HG03045 (cell line): ENCODE results near the gene C6orf120.

Experiments
- ATAC-seq: cut with Tn5 transposase; IDR thresholded peaks from one replicate; pipeline ENCODE4 v1.9.1; 2021; ENCODE audit warnings: mild to moderate bottlenecking, moderate library complexity; ENCODE audit not compliant: unreplicated experiment

Gene C6orf120

GRCh38 chr6:169724494-169725124 lies 22.7 kb downstream of the C6orf120 start, which contains the start of gene PHF10:
Gene PHF10, minus strand, starts transcription at chr6:169724500. Its CDS starts 569 bp downstream, at chr6:169723931.
- peak; percentile 50 for ATAC-seq

DNA sequence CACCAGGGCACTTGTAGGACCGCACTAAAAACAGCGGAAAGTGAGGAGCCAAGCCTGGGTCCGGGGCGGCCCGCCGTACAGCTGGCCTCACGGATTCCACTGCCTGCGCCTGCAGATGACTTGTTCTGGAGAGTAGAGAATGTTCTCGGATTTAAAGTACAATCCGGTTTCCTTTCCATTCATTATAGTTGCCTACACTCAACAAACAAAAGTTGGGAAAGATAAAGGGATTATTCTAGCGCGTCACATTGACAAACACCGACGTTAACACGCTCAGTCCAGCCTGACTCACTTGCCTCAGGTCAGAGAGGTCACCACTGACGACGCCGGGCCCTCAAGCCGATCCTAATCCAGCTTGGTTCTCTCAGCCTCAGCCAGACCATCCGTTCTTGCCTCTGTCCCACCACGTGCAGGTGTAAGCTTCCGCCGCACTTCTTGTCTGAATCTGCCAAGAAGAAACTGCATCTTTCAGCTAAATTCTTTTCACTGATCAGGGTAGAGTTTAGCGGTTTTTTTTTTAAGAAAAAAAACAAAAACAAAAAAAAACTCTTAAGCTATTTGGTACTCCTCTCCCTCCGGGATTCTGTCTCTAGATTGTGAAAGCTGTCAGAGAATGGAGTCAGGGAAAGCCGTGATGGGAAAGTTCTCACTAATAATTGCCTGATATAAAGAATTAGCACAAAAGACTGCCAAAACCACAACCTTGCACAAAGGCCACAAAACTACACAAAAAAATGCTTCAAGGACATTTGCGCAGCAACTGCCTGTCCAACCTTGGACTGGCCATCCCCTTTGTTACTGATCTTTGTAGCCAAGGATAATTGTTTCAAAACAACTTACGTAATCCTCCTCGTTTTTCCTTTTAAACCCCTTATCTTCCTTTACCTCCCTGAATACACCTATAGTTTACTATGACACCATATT lies 23.5 kb downstream of the C6orf120 start:
- ATAC-seq: peak; percentile 2

DNA sequence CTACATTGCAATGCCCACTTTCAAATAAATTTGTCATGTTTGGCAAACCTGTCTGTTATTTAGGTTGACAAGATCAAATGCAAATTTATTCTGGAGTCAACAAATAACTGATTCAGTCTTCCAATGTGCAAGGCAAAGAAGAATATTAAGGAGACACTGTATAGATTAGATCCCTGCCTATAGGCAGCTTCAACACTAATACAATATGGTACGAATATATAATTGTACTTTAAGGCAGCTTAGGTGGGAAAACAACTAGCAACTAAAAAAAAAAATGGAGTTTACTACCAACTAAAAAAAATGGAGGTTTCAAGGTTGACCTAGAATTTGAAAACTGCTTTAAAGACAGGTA lies 24.1 kb downstream of the C6orf120 start:
- no peak for ATAC-seq

- no peak for ATAC-seq
Observed at GRCh38 chr6:169726963-169727362, 25.0 kb downstream of the C6orf120 start.

DNA sequence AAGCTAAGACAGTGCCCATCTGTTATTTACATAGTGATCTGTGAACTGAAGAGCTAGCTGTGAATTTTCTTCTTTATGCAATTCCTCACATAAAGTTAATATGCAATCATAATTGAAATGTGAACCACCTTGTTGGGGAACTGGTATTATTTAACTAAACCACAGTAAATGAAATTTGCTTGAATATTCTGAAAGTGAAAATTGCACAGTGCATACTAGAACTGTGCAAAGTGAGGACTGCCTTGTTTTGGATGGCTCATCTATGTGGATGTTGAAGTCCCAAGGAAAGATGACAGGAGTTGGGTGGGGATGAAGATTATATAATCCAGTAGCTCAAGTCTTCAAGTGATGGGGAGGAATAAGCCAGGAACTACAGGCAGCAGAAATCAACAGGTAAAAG lies 28.0 kb downstream of the C6orf120 start:
- ATAC-seq: no peak

DNA sequence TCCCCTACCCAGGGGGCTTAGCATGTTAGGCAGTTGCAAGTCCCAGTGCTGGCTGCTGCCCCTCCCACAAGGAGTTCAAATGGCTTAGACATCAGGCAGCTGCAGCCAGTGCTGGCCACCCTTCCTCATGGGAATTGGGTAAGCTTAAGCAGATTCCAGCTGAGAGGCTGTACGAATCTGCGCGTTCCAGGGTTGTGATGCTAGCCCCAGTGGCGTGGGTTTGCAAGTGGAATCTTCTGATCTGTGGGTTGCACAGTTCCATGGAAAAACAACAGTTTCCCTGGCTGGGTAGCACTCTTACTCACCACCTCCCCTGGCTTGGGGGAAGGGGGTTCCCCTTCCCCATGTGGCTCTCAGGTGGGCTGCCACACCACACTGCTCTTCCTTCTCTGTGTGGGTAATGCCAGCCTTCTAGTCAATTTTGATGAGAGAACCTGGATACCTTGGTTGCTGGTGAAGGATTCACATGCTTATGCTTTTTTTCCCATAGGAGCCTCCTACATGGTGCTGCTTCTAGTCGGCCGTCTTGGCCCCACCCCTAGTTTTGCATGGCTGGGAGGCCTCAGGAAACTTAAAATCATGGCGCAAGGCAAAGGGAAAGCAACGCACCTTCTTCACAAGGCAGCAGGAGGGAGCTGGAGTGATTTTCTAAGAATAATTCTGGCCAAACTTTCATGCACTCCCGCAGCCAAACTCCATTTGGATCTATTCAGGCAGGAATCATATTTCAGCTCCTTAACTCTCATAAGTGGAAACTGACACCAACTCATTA lies 36.5 kb downstream of the C6orf120 start:
- no peak for ATAC-seq

DNA sequence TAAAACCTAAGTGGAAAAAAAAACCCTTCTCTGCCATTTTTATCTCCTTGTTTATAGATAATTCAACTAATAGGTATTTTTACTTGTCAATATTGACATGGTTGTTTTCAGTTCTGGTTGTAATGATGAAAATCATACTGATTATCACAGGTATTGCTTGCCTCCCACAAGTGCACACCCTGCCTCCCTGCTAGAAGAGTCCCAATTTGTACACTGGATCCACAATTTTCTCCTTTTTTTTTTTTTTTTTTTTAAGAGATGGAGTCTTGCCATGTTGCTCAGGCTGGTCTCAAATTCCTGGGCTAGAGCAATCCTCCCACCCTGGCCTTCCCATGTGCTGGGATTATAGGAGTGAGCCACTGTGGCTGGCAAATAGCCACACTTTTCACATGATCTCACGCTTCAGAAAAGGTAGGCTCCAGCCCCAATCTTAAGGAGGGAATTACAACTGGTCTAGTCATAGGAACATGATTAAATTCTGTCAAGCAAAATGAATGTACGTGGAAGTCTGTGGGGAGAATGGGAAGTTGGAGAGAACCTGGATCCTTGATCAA lies 37.1 kb downstream of the C6orf120 start:
- no peak for ATAC-seq

DNA sequence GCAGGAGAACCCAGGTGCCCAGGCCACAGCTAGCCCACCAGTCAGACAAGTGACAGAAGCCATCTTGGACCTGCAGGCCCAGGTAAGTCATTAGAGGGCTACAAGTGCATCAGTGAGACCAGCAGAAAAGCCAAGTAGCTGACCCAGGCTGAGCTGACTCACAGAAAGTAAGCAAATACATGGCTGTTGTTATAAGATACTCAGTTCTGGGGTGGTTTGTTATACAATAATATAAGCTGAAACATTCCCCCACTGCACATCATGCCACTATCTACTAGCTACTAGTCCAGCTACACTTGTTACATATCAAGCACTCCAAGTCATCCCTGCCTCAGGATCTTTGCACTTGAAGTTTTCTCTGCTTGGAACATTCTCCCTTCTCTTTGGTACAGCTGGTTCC lies 39.4 kb downstream of the C6orf120 start:
- no peak for ATAC-seq

DNA sequence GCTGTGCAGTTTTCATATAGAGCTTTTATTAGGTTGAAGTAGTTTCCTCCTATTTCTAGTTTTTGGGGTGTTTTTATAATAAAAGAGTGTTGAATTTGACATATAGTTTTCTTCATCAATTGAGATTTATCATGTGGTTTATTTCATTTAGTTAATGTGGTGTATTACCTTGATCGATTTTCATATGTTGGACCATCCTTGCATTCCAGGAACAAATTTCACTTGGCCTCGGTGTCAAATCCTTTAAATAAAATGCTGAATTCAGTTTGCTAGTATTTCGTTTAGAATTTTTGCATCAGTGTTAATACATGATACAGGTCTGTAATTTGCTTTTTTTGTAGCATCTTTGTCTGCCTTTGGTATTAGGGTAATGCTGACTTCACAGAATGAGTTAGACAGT lies 43.5 kb downstream of the C6orf120 start:
- no peak for ATAC-seq

DNA sequence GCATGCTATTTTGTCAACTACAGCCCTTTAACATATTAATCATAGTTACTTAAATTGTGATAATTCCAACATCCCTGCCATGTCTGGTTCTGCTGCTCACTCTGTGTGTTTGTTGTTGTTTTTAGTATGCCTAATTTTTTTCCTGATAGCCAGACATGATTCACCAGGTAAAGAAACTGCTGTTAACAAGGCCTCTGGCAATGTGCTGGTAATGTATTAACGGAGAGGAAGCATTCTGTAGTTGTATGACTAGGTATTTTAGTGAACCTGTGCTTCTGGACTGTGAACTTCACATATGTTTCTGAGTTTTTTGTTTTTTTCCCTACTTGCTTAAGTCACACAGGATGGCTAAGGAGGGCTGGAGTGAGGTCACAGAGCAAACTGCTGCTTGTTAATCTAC lies 44.6 kb downstream of the C6orf120 start:
- no peak for ATAC-seq

- peak; percentile 96 for ATAC-seq
Observed at GRCh38 chr6:169751242-169752073, 49.5 kb downstream of the C6orf120 start, which contains the start of the genes DYNLT2 and ERMARD. Gene DYNLT2, minus strand, starts transcription at chr6:169751572. Its CDS starts 114 bp downstream, at chr6:169751458. Gene ERMARD, plus strand, starts transcription at chr6:169751622. Its CDS starts 36 bp downstream, at chr6:169751658.

- ATAC-seq: no peak
Observed at GRCh38 chr6:169752074-169752623, 50.2 kb downstream of the C6orf120 start.
